Activated CD4-positive, alpha-beta T cell treated with anti-CD3 and anti-CD28 coated beads, Interleukin-2, amount 50 U/mL, for 48 hours (primary cell): ENCODE measurements around the gene KRTAP10-6.
"Not testable (repeated sequence)": the region's sequence is repeated elsewhere in the genome, so short reads cannot be mapped to it uniquely, and the experiment has no call there.

Experiments
- DNase-seq, 2 experiments: peaks; one replicate each; pipeline ENCODE4 v3.0.0-alpha.2; 2020

The KRTAP10-6 gene

GRCh38 chr21:44598061-44598460 is 5.8 kb upstream of the KRTAP10-6 start:
- no peak for DNase-seq

DNA sequence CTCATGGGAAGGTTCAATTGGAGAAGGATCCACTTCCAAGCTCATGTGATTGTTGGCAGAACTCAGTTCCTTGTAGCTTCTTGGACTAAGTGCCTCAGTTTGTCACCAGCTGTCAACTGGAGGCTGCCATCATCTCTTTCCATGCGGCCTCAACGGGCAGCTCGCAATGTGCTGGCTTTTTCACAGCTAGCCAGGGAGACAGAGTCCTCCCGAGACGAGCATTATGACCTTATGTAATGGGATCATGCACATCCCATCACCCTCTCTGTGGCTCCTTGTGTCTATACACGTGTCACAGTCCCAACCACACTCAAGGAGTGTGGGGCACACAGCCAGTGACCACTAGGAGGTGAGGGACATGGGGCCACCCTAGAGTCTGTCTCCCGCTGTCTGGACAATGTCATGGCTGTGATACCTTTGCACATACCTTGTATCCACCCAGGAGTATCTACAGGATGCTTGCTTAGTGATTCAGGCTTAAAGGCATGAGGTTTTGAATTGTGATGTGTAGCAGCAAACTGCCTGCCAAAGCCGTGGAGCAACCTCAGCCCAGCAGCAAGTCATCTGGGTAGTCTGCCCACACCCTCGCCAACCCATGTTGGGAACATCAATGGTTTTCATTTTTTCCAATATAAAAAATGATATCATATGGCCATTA is 3.9 kb upstream of the KRTAP10-6 start:
- no peak for DNase-seq

GRCh38 chr21:44595524-44595923 is 3.2 kb upstream of the KRTAP10-6 start:
- DNase-seq = no peak

DNA sequence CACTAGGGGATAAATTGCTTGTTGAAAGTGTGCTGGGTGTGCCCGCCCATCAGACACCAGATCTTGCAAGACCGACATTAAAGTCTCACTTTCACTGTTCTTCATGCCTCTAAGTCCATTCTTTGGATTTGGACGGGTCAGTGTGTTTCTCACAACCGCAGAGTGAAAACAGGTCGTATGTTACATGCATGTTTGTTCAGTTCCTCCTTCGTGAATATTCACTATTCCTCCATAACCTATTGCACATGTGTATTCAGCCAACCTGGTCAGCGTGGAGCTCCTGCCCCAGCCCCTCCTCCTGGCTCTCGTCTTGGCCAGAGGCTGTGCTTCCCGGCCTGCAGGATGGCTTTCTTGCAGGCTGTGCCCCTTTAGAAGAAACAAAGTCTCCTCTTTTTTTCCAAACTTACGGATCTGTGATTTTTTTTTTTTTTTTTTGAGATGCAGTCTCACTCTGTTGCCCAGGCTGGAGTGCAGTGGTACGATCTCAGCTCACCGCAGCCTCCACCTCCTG is 2.2 kb upstream of the KRTAP10-6 start:
- DNase-seq = no peak

DNA sequence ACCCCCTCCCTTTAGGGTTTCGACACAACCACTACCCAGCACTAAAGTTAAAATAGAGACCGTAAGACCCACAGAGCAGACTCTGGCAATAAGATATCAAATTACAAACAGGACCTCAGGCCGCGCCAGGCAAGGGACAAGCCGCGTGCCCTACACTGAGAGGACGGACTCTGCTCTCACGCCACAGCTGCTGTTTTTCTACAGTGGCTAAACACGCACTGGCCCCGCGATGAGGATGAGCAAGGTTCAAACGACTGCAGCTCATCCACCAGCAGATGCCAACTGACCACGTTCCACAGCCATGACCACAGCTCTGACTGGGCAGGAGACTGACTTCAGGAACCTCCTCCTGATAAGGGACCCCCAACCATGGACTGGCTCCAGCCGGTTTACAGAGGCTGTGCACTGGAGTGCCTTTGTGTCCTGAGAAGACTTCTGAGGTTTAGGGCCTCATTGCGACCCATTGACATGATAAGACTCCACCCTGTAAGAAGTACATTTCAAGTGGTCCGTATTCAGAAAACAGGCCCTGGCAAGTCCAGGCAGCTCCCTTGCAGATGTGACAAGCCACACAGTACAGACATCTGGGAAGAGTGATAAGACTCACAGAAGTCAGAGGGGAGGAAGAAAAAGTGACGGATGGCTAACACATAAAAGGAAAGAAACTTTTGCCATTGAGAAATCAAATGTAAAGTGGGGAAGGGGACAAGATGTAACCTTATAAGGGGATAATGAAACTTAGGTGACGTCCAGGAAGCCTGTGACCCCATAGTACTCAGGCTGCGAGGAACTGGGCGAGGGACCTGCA is 1.5 kb upstream of the KRTAP10-6 start:
- no peak for DNase-seq

DNA sequence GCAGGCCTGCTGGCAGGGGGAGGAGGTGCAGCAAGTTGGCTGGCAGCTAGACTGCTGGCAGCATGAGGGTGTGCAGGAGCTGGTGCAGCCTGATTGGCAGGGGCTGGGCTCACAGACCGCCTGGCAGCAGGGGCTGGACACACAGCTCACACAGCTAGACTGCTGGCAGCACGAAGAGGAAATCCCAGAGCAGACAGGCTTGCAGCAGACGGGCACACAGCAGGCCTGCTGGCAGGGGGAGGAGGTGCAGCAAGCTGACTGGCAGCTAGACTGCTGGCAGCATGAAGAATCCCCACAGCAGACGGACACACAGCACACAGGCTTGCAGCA is 539 bp downstream of the KRTAP10-6 start:
- DNase-seq = not testable (repeated sequence)

DNA sequence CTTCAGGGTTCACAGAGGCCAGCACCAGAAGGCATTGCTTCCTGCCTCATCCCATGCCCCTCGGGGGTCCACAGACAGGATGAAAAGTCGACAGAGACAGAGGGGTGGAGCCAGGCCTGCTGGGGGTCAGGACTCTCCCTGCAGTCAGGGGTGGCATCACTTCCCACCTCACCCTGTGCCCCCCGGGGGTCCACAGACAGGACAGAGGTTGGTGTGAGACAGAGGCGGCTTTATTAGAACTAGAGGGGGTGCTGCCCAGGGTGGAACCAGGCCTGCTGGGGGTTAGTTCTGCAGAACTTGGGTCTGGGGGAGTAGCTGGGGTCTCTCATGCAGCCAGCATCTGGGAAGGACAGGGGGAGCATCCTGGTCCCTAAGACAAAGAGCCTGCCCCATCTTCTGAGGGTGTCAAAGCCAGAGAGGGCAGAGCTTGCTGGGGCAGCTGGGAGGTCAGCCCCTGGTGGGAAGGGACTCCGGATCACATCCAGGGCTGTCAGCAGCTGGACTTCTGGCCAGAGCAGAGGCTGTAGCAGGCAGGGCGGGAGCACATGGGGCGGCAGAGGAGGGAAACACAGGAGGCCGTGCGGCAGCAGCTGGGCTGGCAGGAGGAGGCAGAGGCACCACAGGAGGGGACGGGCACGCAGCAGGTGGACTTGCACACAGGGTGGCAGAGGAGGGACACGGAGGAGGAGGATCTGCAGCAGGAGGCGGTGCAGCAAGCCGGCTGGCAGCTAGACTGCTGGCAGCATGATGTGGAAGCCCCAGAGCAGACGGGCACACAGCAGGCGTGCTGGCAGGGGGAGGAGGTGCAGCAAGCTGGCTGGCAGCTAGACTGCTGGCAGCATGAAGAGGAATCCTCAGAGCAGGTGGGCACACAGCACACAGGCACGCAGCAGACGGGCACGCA is 1.2 kb downstream of the KRTAP10-6 start:
- DNase-seq = not testable (repeated sequence)

GRCh38 chr21:44590311-44590721 is 2.0 kb downstream of the KRTAP10-6 start:
- no peak for DNase-seq

GRCh38 chr21:44589586-44590305 is 2.6 kb downstream of the KRTAP10-6 start:
- no peak for DNase-seq

DNA sequence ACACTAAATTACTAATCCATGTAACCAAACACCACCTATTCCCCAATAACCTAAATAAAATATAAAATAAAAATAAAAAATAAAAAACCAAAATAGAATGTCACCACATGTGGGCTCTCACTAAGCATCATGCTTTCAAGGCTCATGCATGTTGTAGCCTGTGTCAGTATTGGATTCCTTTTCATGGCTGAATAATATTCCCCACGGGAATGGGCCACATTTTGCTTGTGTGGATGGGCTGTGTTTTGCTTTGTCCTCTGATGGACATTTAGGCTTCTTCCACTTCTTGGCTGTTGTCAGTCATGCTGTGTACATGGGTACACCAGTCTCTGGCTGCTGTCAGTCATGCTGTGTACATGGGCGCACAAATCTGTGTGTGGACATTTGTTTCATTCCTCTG is 3.2 kb downstream of the KRTAP10-6 start:
- DNase-seq = no peak

DNA sequence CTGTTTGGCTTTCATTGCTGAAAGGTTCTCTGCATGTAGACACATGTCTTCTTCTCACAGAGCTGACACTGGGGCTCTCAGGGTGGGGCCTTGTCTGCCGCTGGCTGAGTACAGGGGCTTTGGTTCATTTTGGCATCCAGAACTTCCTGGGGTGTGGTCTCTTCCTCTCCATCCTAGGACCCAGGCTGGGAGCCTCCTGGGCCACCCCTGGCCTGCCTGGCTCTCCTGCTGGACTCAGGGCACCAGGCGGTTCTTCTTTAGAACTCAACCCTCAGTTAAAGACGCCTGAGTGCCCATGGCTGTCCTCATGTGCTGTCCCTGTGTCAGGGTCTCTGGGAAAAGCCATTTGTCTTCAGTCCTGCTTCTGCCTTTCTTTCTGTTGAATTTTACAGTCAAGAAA is 6.4 kb downstream of the KRTAP10-6 start:
- no peak for DNase-seq

- peak; percentile 23 to 49 for DNase-seq
Measured at GRCh38 chr21:44583800-44584147, 8.5 kb downstream of the KRTAP10-6 start.

DNA sequence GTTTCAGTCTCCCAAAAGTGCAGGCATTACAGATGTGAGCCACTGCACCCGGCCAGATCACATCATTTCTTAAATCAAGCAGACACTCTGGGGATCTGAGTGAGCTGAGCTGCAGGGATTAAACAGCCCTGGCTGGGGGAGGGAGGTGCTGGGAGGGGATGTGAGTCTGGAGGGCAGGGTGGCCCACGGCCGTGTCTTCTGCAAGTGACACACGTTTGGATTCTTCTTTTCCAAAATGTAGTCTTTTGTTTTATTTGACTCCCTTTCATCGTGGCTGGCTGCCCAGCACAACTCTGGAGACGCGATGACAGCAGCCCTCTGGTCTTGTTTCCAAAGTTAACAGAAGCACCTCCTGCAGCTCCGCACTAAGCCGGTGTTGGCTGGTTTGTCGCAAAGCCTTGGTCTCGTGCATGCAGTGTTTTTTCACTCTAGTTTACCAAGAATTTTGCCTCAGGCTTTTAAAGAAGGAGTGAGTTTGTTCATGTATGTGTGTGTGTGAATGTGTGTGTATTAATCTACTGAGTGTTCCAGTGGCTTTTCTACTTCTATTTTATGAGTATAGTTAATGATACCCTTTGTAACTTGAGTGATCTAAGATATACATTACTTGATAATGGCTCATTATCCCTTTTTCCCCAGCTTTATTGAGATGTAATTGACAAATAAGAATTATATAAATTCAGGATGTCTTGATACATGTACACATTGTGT is 9.1 kb downstream of the KRTAP10-6 start:
- no peak for DNase-seq

DNA sequence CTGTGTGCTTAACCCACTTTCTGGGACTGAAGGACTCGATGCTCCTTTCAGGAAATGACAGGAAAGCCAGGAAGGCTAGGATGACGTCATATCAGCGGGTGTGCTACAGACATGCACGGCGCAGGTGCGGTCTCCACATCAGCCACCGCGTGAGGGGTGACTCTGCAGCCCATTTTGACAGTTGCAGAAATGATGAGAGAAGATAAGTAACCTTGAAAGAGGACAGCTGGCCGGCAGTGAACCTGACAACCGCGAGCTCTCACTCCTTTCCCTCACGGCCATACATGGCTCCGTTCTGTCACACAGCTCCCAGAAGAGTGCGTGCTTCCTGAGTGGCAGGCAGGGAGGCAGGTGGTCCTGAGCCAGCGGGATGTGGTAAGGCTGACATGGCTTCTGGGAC is 10.2 kb downstream of the KRTAP10-6 start:
- no peak for DNase-seq

- no peak for DNase-seq
Measured at GRCh38 chr21:44581158-44581557, 11.1 kb downstream of the KRTAP10-6 start.

- DNase-seq = not testable (repeated sequence)
Measured at GRCh38 chr21:44580231-44580821, 12.0 kb downstream of the KRTAP10-6 start, which contains the start of gene KRTAP10-5. Gene KRTAP10-5 (minus strand): TSS chr21:44580604. CDS start chr21:44580578, 26 bp downstream.

DNA sequence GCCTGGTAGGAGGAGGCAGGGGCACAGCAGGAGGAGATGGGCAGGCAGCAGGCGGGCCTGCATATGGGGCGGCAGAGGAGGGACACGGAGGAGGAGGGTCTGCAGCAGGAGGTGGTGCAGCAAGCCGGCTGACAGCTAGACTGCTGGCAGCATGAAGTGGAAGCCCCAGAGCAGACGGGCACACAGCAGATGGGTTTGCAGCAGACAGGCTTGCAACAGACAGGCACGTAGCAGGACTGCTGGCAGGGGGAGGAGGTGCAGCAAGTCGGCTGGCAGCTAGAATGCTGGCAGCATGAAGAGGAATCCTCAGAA is 12.5 kb downstream of the KRTAP10-6 start:
- no peak for DNase-seq

GRCh38 chr21:44579056-44579832 is 13.1 kb downstream of the KRTAP10-6 start:
- no peak for DNase-seq

DNA sequence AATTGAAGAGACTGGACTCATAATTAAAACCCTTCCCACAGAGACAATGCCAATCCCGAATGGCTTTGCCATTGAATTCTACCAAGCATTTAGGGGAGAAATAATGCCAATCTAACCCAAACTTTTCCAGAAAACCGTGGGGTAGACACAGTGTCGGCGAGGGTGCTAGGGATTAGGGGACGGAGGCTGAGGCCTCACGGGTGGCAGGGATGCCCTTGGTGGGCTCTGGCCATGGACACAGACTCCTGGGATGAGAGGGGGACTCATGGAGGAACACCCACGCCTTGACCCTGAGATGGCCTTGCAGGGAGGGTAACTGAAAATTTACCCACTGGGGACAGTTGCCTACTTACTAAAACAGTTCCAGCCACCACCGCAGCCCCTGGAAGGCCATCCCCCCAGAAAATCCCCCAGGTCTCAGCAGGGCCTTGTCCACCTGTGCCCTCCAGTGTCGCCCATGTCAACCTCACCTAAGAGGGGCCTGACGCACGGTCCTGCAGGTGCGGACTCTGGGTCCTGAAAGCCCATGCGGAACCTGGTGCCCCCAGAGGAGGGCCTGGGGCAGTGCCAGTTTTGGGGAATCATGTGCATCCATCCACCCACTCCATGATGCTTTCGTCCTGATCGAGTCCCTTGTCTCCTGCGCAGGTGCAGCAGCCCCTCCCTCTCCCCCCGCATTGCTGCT is 13.8 kb downstream of the KRTAP10-6 start:
- no peak for DNase-seq

DNA sequence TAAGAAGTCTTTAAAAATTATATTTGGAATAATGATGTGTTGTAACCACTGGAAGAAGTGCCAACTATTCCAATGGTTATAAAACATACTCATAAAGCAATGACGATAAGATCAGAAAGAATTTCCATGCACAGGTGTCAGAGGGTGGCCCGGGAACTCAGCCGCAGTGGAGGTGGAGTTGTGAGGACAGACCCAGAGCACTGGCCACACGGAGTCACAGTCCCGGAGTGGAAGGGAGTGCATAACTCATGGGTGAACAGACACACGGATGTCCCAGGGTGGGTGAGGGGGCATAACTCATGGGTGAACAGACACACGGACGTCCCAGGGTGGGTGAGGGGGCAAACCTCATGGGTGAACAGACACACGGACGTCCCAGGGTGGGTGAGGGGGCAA is 16.3 kb downstream of the KRTAP10-6 start:
- no peak for DNase-seq
